Hepatic stellate cell (primary cell): ENCODE results near the gene SERPINH1.
"Not testable (repeated sequence)": the region's sequence is repeated elsewhere in the genome, so short reads cannot be mapped to it uniquely, and the experiment has no call there.

ENCODE experiments used
- DNase-seq: peaks from one replicate; pipeline ENCODE4 v3.0.0; 2011; ENCODE audit warnings: low spot score

The SERPINH1 gene

DNA sequence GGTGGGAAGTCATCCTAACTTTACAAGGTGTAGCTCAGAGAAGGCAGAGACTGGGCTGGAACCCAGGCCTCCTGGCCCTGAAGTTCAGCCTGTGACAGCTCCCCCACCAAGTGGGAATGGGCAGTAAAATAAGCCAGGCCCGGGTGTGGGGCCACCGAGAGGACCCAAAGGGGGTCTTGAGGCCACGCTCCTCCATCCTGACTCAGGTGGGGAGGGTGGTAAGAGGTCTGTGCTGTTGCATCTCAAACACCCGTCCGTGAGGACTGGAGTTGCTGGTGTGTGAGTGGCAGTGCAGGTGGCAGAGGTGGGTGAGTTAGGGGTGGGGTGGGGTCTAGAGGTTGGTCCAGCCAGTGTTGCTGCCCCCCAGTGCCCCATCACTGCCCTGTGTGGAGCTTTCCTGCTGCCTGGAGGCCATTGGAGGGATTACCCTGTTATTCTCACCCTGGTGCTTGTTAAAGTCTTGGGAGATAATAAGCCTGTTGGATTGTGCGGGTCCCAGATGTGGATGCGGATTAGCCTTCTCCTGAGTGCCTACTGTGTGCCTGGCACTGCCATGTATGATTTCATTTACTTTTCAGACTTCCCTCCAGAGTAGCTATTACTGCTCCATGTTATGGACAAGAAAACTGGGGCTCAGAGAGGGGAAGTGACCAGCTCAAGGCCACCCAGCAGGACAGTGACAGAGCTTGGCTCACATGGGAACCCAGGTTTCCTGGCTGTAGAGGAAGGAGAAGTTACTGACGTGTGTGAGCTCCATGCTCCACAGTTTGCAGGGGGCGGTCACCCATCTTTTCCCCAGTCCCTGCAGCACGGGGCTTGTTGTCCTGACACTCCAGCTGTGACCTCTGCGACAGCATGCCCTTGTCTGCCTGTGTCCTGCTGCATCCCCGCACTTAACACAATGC is 12.9 kb downstream of the SERPINH1 start:
- DNase-seq, result no peak

DNA sequence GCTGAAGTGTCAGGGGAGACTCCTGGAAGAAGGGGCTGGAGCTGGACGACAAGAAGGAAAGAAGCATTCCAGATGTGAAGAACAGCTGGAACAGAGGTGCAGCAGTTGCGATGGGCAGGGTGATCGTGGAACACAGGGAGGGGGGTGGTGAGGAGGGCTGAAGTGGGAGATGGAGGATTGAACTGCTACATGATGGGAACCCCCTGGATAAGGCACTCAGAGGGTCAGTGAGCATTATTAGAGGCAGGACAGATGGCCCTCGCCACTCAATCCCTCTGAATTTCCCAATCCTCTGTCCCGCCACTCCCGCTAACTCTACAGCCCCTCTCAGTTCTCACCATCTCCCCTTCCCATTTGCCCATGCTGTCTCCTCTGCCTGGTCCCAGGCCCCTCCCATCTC is 14.0 kb downstream of the SERPINH1 start:
- no peak for DNase-seq

GRCh38 chr11:75576499-75576918 is 14.5 kb downstream of the SERPINH1 start:
- DNase-seq, result peak; percentile 77

- DNase-seq, result peak; percentile 59
Observed at GRCh38 chr11:75577207-75577606, 15.2 kb downstream of the SERPINH1 start.

- DNase-seq, result no peak
Observed at GRCh38 chr11:75578977-75579376, 16.9 kb downstream of the SERPINH1 start.

GRCh38 chr11:75579841-75580240 is 17.8 kb downstream of the SERPINH1 start:
- no peak for DNase-seq

DNA sequence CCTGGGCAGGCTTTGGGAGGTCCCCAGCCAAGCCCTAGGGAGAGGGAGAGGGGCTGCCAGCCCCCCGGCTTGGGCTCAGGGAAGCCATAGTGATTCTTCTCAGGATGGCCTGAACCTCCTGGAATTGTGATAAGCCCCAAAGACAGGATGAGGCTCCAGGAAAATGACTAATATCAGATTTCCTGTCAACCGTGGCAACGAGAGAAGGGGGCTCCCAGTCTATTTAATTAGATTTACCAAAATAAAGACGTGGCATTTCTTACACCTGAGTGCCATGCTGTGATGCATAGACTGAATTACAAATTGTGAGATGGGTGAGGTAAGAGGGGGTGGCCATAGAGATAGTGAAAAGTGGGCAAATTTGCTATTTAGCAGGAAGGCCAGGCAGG is 20.4 kb downstream of the SERPINH1 start:
- DNase-seq, result no peak

GRCh38 chr11:75582895-75583717 is 21.1 kb downstream of the SERPINH1 start:
- peak; percentile 89 for DNase-seq

- DNase-seq, result peak; percentile 69
Observed at GRCh38 chr11:75583718-75584658, 21.9 kb downstream of the SERPINH1 start.

DNA sequence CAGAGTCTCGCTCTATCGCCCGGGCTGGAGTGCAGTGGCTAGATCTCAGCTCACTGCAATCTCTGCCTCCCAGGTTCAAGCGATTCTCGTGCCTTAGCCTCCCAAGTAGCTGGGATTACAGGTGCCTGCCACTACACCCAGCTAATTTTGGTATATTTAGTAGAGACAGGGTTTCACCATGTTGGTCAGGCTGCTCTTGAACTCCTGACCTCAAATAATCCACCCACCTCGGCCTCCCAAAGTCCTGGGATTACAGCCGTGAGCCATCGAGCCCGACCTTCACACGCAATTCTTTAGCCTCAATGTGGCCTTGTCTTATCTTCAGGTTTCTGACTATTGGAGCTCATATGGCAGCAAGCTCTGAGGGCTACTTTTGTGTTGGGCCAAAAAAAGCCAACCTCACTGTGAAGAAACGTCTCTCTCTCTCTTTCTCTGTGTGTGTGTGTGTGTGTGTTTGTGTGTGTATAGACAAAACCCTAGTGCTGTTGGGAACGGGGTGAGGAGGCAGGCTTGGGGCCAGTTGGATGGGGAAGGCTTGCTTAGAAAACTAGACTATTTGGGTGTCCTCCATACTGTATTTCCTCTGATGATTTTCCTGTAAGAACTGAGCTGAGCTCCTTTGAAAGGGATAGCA is 22.7 kb downstream of the SERPINH1 start:
- DNase-seq, result not testable (repeated sequence)

DNA sequence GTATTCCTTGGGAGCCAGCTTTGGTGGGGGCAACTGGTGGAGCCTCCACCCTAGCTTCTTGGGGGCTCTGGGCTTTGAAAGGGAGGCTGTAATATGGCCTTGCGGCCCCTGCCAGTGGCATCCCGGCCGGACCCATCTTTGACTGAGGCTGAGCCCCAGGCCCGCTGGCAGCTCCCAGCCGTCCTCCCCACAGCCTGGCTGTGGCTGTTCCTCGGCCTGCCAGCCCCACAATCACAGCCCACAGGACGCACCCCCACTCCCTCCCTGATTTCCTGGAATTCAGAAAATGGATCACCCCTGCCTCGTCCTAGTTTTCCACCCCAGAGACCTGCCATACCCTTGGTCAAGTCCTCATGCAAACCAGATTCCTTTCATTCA is 23.2 kb downstream of the SERPINH1 start:
- no peak for DNase-seq

DNA sequence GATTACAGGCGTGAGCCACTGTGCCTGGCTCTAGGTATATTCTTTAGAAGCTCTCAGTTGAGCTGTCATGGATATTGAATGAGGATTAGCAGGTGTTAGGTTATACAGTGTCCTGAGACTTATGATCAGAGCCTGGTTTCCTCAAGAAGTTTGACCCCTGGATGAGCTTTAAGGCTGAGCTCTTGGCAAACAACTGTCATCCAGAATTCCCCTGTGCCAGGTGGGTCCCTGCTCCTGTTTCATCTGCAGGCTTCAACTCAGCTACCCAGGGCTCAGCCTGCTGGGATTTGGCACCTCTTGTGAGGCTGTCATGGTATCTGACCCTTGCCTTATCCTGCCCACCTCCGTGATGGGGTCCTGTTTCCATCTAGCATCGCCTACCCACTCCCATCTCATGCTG is 24.3 kb downstream of the SERPINH1 start:
- DNase-seq, result no peak

DNA sequence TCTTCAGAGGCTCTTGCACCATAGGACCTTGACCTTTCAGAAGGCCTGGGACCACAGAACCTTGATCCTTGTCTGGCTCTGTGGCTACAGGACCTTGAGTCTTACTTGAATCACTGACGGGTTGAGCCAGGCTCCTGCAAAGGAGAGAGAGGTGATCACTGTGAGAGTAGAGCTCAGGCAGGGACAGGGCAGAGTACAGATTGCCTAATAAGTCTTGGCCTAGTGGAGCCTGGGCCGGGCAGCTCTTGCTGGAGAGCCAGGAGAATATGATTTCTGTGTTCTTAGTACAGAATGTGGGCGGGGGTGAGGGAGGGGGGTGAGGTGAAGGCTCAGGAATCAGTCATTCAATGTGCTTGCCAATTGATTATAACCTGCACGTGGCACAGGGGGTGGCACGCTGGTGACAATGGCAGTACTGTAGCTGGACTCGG is 26.0 kb downstream of the SERPINH1 start:
- DNase-seq, result no peak

DNA sequence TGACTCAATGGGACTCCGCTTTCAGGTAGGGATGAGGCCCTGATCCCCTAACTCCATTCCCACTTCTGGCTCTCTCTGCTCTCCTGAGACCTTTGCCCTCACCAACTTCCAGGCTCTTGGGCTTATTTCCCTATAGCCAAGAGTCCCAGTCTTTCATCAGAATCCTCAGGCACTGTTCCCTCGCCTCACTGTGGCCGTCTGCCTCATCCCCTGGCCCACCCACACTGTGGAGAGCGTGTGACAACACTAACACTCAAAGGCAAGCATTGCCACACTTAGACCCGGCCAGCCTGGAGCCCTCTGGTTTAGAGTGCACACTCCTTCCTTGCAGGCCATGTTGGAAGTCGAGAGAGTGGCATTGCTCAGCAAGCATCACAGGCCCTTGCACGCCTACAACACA is 27.0 kb downstream of the SERPINH1 start:
- no peak for DNase-seq

GRCh38 chr11:75589933-75590332 is 27.9 kb downstream of the SERPINH1 start:
- no peak for DNase-seq

GRCh38 chr11:75591371-75591770 is 29.3 kb downstream of the SERPINH1 start:
- DNase-seq, result no peak

DNA sequence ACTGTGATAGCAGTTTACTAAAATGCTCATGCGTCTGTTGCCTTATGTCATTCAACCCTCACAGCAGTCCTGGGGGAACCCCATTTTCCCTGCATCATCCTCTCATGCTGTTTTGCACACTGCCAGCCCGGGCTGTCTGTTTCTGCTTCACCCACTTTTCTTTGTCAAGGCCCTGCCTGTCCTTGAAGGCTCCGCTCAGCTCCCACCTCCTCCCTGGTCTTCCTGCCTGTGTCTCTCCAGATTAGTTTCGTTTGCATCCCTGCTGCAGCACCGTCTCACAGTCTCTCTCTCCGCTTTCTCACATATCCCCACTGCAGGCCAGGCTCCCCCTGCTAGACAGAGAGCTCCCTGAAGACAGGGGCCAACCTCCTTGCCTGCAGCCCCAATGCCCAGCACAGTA is 29.9 kb downstream of the SERPINH1 start:
- DNase-seq, result no peak

- no peak for DNase-seq
Observed at GRCh38 chr11:75592715-75593114, 30.7 kb downstream of the SERPINH1 start.

DNA sequence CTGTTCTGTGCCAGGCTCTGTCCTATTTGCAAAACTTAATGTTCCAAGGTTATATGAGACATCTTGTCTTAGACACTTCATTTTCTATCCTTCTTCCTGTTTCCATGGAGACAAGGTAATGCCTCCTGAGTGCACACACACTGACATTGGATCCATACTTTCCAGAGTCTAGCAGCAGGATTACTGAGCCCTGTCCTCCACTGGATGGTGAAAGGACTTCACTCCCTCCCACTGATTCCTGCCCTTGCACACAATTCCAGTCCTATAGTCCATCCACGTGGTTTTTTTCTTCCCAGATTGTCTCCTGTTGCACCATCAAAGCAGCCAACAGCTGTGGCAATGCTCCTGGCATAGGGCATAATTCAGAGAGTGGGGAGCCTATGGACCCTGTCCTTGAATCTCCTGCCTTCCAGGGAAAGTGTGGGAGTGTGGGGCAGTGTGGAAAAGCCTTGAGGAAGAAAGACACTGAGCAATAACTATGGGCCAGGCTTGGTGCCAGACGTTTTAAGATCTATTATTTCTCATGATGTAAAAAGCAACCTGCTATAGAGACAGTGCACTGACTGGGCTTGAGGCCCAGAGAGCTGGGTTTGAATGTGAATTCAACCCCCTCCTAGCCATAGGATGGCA is 31.3 kb downstream of the SERPINH1 start:
- DNase-seq, result no peak

DNA sequence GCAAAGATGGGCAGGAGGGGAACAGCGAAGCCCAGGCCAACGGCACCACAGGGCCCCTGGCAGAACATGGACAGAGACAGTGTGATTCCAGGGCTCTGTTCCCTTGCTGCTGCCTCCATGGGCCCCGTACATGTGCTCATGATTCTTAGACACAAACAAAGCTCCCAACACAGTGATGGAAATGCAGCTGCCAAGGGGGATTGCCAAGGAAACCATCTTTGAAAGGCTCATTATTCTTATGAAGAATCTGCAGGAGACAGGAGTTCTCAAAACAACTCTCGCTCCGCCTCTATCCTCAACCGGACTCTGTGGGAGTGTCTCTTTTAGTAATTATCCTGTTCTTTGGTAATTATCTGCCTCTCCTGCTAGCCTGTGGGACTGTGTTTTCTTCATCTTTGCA is 32.2 kb downstream of the SERPINH1 start:
- no peak for DNase-seq

GRCh38 chr11:75595429-75595828 is 33.4 kb downstream of the SERPINH1 start:
- no peak for DNase-seq
